Measurements from ENCODE around the gene CATSPER3. TPM values are rescaled to one million over a fixed set of nuclear protein-coding genes. Genes with fewer than 3 reads are reported as not detected.

Gene CATSPER3
- total RNA-seq, 1 experiment from 2014 or later = 0.50 TPM

DNA sequence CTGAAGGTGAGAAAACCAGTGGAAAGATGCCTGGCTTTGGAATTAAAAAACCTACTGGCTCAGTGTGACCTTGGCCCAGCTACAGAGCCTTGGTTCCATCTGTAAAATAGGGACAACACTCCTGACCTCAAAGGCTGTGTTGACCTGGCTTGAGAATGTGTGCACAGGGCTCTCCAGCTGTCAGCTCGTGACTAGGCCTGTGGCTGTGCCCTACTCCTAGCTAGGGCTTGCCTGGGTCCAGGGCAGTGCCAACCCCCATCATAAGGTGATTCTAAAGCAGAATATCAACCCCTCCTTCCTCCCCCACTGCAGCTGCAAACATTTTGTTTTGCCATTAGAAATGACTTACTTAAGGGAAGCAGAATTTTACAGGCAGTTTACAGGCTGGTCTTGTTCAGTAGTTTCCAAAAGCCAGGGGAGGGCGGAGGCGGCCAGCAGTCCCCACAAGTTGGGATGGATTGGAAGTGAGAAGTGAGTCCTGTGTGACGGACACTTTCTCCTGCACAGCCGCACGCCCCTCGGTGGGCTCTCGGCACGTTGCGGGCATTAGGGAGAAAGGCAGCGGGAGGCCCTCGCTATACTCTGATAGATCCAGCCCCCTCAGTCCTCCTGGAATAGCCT lies 59.0 kb downstream of the CATSPER3 start:
- Histone ChIP-seq H2BK12ac (ENCODE audit: insufficient read length, low read depth, low read length) (no peak overlapping the region), H2BK5ac (ENCODE audit: insufficient read length, low read length) (no peak overlapping the region), H2BK120ac (ENCODE audit: low read depth, low read length, poor library complexity, severe bottlenecking) (no peak overlapping the region), H2AFZ (ENCODE audit: low read length) (no peak overlapping the region), H3K23ac (ENCODE audit: insufficient read length, low read depth, low read length) (no peak overlapping the region), H4K91ac (ENCODE audit: insufficient read length, low read depth, low read length) (no peak overlapping the region), H4K5ac (ENCODE audit: insufficient read length, low read depth, low read length) (no peak overlapping the region), H3K9ac (ENCODE audit: extremely low read depth, insufficient read length, low read length) (no peak overlapping the region), H2BK20ac (ENCODE audit: low read depth, low read length, poor library complexity, severe bottlenecking) (no peak overlapping the region), H4K20me1 (ENCODE audit: control insufficient read depth, insufficient read depth, insufficient read length) (no peaks in the 10 kb centered on the region), H2AK5ac (ENCODE audit: insufficient read length, low read length) (no peak overlapping the region), H3K79me2 (ENCODE audit: insufficient read depth, low read length) (no peaks in the 10 kb centered on the region), H3K27ac (ENCODE audit: insufficient read length, low read depth, low read length) (no peak overlapping the region), H3K14ac (ENCODE audit: insufficient read depth, low read length) (no peak overlapping the region), H3K4me2 (ENCODE audit: insufficient read depth, insufficient read length, low read length) (peak overlapping the region; percentile 45), H3K23me2 (ENCODE audit: insufficient read length, low read depth, low read length, poor library complexity, severe bottlenecking) (peaks cover 2% of the 10 kb centered on the region), H4K8ac (replicated peaks; ENCODE audit: insufficient read length, low read depth, low read length) (no peak overlapping the region), H3K18ac (ENCODE audit: insufficient read length, low read depth, low read length) (no peak overlapping the region), H3K79me1 (ENCODE audit: insufficient read depth, low read depth, low read length, poor library complexity, severe bottlenecking) (no peaks in the 10 kb centered on the region), H3K4ac (ENCODE audit: low read depth, low read length) (no peak overlapping the region), H3K4me1 (ENCODE audit: insufficient read depth, low read length) (no peaks in the 10 kb centered on the region), H3K9me3 (ENCODE audit: control insufficient read depth, low read depth, low read length) (no peaks in the 10 kb centered on the region), H2BK15ac (ENCODE audit: low read depth, low read length) (no peak overlapping the region), H3K56ac (ENCODE audit: insufficient read length, low read depth, low read length) (no peak overlapping the region), H3K27me3 (ENCODE audit: insufficient read depth, low read length) (peaks cover 65% of the 10 kb centered on the region), H3T11ph (ENCODE audit: low read length) (no peak overlapping the region)
- WGBS (ENCODE audit: extremely low coverage, insufficient read length, low lambda C conversion rate) = no CpG with 5 or more reads among the region's 12 CpGs
- peak overlapping the region in 1 of 2 experiments; percentile 72; a peak in 3 of 5 replicates for H3K4me3 Mint-ChIP-seq
- TF ChIP-seq, protein P1, sequence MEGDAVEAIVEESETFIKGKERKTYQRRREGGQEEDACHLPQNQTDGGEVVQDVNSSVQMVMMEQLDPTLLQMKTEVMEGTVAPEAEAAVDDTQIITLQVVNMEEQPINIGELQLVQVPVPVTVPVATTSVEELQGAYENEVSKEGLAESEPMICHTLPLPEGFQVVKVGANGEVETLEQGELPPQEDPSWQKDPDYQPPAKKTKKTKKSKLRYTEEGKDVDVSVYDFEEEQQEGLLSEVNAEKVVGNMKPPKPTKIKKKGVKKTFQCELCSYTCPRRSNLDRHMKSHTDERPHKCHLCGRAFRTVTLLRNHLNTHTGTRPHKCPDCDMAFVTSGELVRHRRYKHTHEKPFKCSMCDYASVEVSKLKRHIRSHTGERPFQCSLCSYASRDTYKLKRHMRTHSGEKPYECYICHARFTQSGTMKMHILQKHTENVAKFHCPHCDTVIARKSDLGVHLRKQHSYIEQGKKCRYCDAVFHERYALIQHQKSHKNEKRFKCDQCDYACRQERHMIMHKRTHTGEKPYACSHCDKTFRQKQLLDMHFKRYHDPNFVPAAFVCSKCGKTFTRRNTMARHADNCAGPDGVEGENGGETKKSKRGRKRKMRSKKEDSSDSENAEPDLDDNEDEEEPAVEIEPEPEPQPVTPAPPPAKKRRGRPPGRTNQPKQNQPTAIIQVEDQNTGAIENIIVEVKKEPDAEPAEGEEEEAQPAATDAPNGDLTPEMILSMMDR (conservative IDR thresholded peaks at IDR 0.05) = no peak
- H3K36me3 Mint-ChIP-seq (ENCODE audit: insufficient read depth in 1 of 3, low read depth in 3 of 3) = no peaks in the 10 kb centered on the region; a peak in 1 of 7 replicates
- H3K9me3 Mint-ChIP-seq = peaks cover 0 to 6% of the 10 kb centered on the region in 2 experiments; a peak in 2 of 5 replicates
- H3K27ac Mint-ChIP-seq = no peak overlapping the region
- peaks cover 100% of the 10 kb centered on the region for H3K27me3 Mint-ChIP-seq (ENCODE audit: low read depth)
- DNase-seq = no peak
- H3K4me1 Mint-ChIP-seq = peaks cover 8 to 35% of the 10 kb centered on the region in 2 experiments

Measured in H9 (cell line).